SK-N-SH (cell line): ENCODE results near the gene PPEF1. TPM values are rescaled to one million over a fixed set of nuclear protein-coding genes. Genes with fewer than 3 reads are reported as not detected.
A peak's percentile ranks its signal among the peaks of the same experiment; 100 is the strongest.

Source experiments
- CTCF ChIA-PET: fragments of 300-600, 350-600 bp; formaldehyde crosslinking; extraction: SDS; loops from one replicate; lab custom pipeline; 2021; lab: Yijun Ruan, JAX
- POLR2A ChIA-PET: fragments of 350-600 bp; sonication (Branson Sonifier 250); formaldehyde crosslinking; extraction: SDS; loops from one replicate; lab custom pipeline; 2020; ENCODE audit warnings: antibody characterized with exemption, inconsistent platforms; lab: Yijun Ruan, JAX
- DNase-seq: peaks from one replicate; pipeline ENCODE4 v3.0.0; 2012
- H2AFZ ChIP-seq: fragments of 200-600 bp; sonication (generic); 2 replicates; pipeline ENCODE4 v1.8.1; 2016; ENCODE audit warnings: antibody characterized with exemption, mild to moderate bottlenecking, low read depth
- H3F3A ChIP-seq: fragments of 200-600 bp; sonication (generic); replicated peaks from 2 replicates; pipeline ENCODE3; 2016; ENCODE audit warnings: antibody characterized with exemption, mild to moderate bottlenecking; ENCODE audit not compliant: insufficient read depth
- H3K27ac ChIP-seq, 2 experiments: fragments of 200-500 bp in 1 of 2; fragments of 200-600 bp in 1 of 2; sonication (Bioruptor generic) in 1 of 2; sonication (generic), shearing (Covaris generic) in 1 of 2; 2 replicates each; pipeline versions ENCODE4 v1.5.1 to v1.6.1; 2014 to 2016; ENCODE audit warnings: low read depth in 2 of 2, inconsistent platforms in 1 of 2, low read length in 1 of 2, mild to moderate bottlenecking in 1 of 2, mixed read lengths in 1 of 2
- H3K27me3 ChIP-seq: fragments of 200-600 bp; sonication (generic), shearing (Covaris generic); 2 replicates; pipeline ENCODE4 v1.6.1; 2016; ENCODE audit warnings: mixed run types; ENCODE audit not compliant: insufficient read depth
- H3K36me3 ChIP-seq, 2 experiments: fragments of 200-500 bp in 1 of 2; fragments of 200-600 bp in 1 of 2; sonication (Bioruptor generic) in 1 of 2; sonication (generic) in 1 of 2; replicated peaks in 1 of 2; 2 replicates each; pipeline versions ENCODE3 to v1.5.1; 2014 to 2016; ENCODE audit warnings: low read length in 1 of 2, mild to moderate bottlenecking in 1 of 2; ENCODE audit not compliant: insufficient read depth in 2 of 2, control insufficient read depth in 1 of 2
- H3K4me1 ChIP-seq, 2 experiments: fragments of 200-500 bp in 1 of 2; fragments of 200-600 bp in 1 of 2; sonication (Bioruptor generic) in 1 of 2; sonication (generic), shearing (Covaris generic) in 1 of 2; 2 replicates each; pipeline versions ENCODE4 v1.5.1 to v1.6.1; 2014 to 2016; ENCODE audit warnings: low read depth in 1 of 2, low read length in 1 of 2, mixed run types in 1 of 2; ENCODE audit not compliant: insufficient read depth in 2 of 2, control insufficient read depth in 1 of 2
- H3K4me2 ChIP-seq: fragments of 200-600 bp; sonication (generic), shearing (Covaris generic); 2 replicates; pipeline ENCODE4 v1.6.1; 2017; ENCODE audit warnings: mixed run types
- H3K4me3 ChIP-seq, 2 experiments: fragments of 200-500 bp in 1 of 2; fragments of 200-600 bp in 1 of 2; sonication (Bioruptor generic) in 1 of 2; sonication (generic), shearing (Covaris generic) in 1 of 2; 2 replicates each; pipeline versions ENCODE4 v1.5.1 to v1.8.1; 2014 to 2016; ENCODE audit warnings: low read depth in 2 of 2, inconsistent platforms in 1 of 2, low read length in 1 of 2, mild to moderate bottlenecking in 1 of 2, mixed read lengths in 1 of 2, moderate library complexity in 1 of 2
- H3K79me2 ChIP-seq: fragments of 200-600 bp; sonication (generic); 2 replicates; pipeline ENCODE4 v1.8.1; 2017; ENCODE audit warnings: mild to moderate bottlenecking; ENCODE audit not compliant: insufficient read depth
- H3K9ac ChIP-seq: fragments of 200-600 bp; sonication (generic); 2 replicates; pipeline ENCODE4 v1.6.1; 2017; ENCODE audit warnings: mixed run types
- H3K9me2 ChIP-seq: fragments of 200-600 bp; sonication (generic); 2 replicates; pipeline ENCODE4 v1.6.1; 2017; ENCODE audit warnings: mixed run types
- H3K9me3 ChIP-seq: fragments of 200-600 bp; sonication (generic); 2 replicates; pipeline ENCODE4 v1.6.1; 2017; ENCODE audit warnings: mixed run types, mild to moderate bottlenecking, moderate library complexity
- H4K20me1 ChIP-seq: fragments of 200-600 bp; sonication (generic); 2 replicates; pipeline ENCODE4 v1.6.1; 2017; ENCODE audit warnings: mild to moderate bottlenecking, mixed run types; ENCODE audit not compliant: insufficient read depth
- CHD2 ChIP-seq: fragments of 150-350 bp; IDR thresholded peaks from 2 replicates; pipeline ENCODE4 v1.6.1; 2018; ENCODE audit warnings: low read length; ENCODE audit not compliant: partially characterized antibody
- CTCF ChIP-seq: fragments of 200-600 bp; sonication (generic); IDR thresholded peaks from 2 replicates; pipeline ENCODE4 v1.6.1; 2017; ENCODE audit warnings: antibody characterized with exemption, mild to moderate bottlenecking, moderate library complexity
- ELF1 ChIP-seq: IDR thresholded peaks from 2 replicates; pipeline ENCODE4 v1.4.0; 2012
- EZH2phosphoT487 ChIP-seq: fragments of 200-600 bp; sonication (generic); IDR thresholded peaks from 2 replicates; pipeline ENCODE4 v1.6.1; 2017; ENCODE audit warnings: low read depth, mixed run types, mild to moderate bottlenecking, antibody characterized with exemption, moderate library complexity, borderline replicate concordance
- FOSL2 ChIP-seq: IDR thresholded peaks from 2 replicates; pipeline ENCODE4 v1.4.0; 2012; ENCODE audit warnings: low read depth, mild to moderate bottlenecking, moderate library complexity, borderline replicate concordance
- FOXJ3 ChIP-seq: sonication (generic); formaldehyde crosslinking; IDR thresholded peaks from 2 replicates; pipeline ENCODE4 v1.5.1; 2020; ENCODE audit warnings: mild to moderate bottlenecking, missing genetic modification reagents
- GATA2 ChIP-seq: sonication (generic); formaldehyde crosslinking; IDR thresholded peaks from 2 replicates; pipeline ENCODE4 v1.5.0; 2020; ENCODE audit warnings: mild to moderate bottlenecking, missing genetic modification reagents
- IRF3 ChIP-seq: fragments of 150-350 bp; IDR thresholded peaks from 2 replicates; pipeline ENCODE4 v1.6.1; 2016; ENCODE audit warnings: mild to moderate bottlenecking, low read depth, low read length
- JUND ChIP-seq: IDR thresholded peaks from 2 replicates; pipeline ENCODE4 v1.4.0; 2012
- MAX ChIP-seq: IDR thresholded peaks from 2 replicates; pipeline ENCODE4 v1.4.0; 2012; ENCODE audit warnings: low read depth
- MEF2A ChIP-seq: IDR thresholded peaks from 2 replicates; pipeline ENCODE4 v1.4.0; 2012; ENCODE audit warnings: low read depth, borderline replicate concordance
- NFIC ChIP-seq: IDR thresholded peaks from 2 replicates; pipeline ENCODE4 v1.4.0; 2012; ENCODE audit warnings: borderline replicate concordance
- NRF1 ChIP-seq: IDR thresholded peaks from 2 replicates; pipeline ENCODE4 v1.6.1; 2012; ENCODE audit warnings: low read depth, mild to moderate bottlenecking, low read length
- PBX3 ChIP-seq: IDR thresholded peaks from 2 replicates; pipeline ENCODE4; 2012
- POLR2AphosphoS5 ChIP-seq: IDR thresholded peaks from 2 replicates; pipeline ENCODE4 v1.6.1; 2012; ENCODE audit warnings: low read depth, low read length
- RAD21 ChIP-seq: IDR thresholded peaks from 2 replicates; pipeline ENCODE4 v1.6.1; 2012; ENCODE audit warnings: mild to moderate bottlenecking, low read length
- REST ChIP-seq: IDR thresholded peaks from 2 replicates; pipeline ENCODE4 v1.6.1; 2012; ENCODE audit warnings: mild to moderate bottlenecking, low read depth, low read length, moderate library complexity
- RFX5 ChIP-seq: IDR thresholded peaks from 2 replicates; pipeline ENCODE4 v1.6.1; 2012; ENCODE audit warnings: mild to moderate bottlenecking, improper control_type of control experiment, low read length
- RXRA ChIP-seq: IDR thresholded peaks from 2 replicates; pipeline ENCODE4 v1.4.0; 2012; ENCODE audit warnings: low read depth, mild to moderate bottlenecking, borderline replicate concordance
- SMC3 ChIP-seq: IDR thresholded peaks from 2 replicates; pipeline ENCODE4 v1.6.1; 2012; ENCODE audit warnings: low read depth, low read length, improper control_type of control experiment
- TAF1 ChIP-seq: IDR thresholded peaks from 2 replicates; pipeline ENCODE4 v1.6.1; 2012; ENCODE audit warnings: low read depth, mild to moderate bottlenecking, low read length, moderate library complexity, borderline replicate concordance
- TCF12 ChIP-seq: IDR thresholded peaks from 2 replicates; pipeline ENCODE4 v1.4.0; 2012
- TEAD4 ChIP-seq: IDR thresholded peaks from 2 replicates; pipeline ENCODE4 v1.4.0; 2012; ENCODE audit warnings: mild to moderate bottlenecking, borderline replicate concordance; ENCODE audit not compliant: insufficient read depth
- USF1 ChIP-seq: IDR thresholded peaks from 2 replicates; pipeline ENCODE4 v1.4.0; 2012; ENCODE audit warnings: low read depth, borderline replicate concordance
- YY1 ChIP-seq: IDR thresholded peaks from 2 replicates; pipeline ENCODE4 v1.4.0; 2012; ENCODE audit warnings: low read depth, mild to moderate bottlenecking
- WGBS: methylation state at CpG from one replicate; pipeline ENCODE4 v1.1.6; 2017; ENCODE audit warnings: low lambda C conversion rate; 5-methylcytosine and 5-hydroxymethylcytosine counted together
- polyA plus RNA-seq, 3 experiments: library from polyadenylated mRNA; depleted of rRNA; stranded (reverse); fragments of >200 nt; gene quantifications; 2 replicates each; pipeline ENCODE4 v1.2.3, GENCODE V29; 2012

PPEF1 gene
- polyA plus RNA-seq, 1 of the 3 experiments (the other 2 are of a cell fraction): 0.16 TPM

GRCh38 chrX:18702362-18703195, 4.9 kb upstream of the PPEF1 start:
- Histone ChIP-seq H3K4me2 (peak overlapping the region; percentile 58), H4K20me1 (no peaks in the 10 kb centered on the region), H3K9me2 (no peaks in the 10 kb centered on the region), H3K4me3 (no peak overlapping the region), H3K9ac (no peak overlapping the region), H3K36me3 (no peaks in the 10 kb centered on the region), H3K79me2 (no peaks in the 10 kb centered on the region), H2AFZ (no peak overlapping the region), H3K4me1 (peaks cover 0 to 14% of the 10 kb centered on the region in 2 experiments; a peak in 2 of 4 replicates), H3F3A (no peaks in the 10 kb centered on the region), H3K27ac (peak overlapping the region; percentile 48 to 65; a peak in 3 of 4 replicates), H3K9me3 (no peaks in the 10 kb centered on the region), H3K27me3 (no peaks in the 10 kb centered on the region; the same call in 1 of the 2 replicates)
- 25% methylated on average over 12 of the region's 12 CpGs for WGBS
- ChIA-PET CTCF (interaction anchor here (1.0 to 1.1 kb wide), 3 partner anchors 14 to 67 kb away, joined by 3 read pairs; no protein-coding TSS in a partner anchor), POLR2A (no interaction called here)
- no peak for DNase-seq
- TF ChIP-seq NFIC: peak; percentile 67; the same call in 1 of the 2 replicates
- TF ChIP-seq FOXJ3: no peak
- no peak for TF ChIP-seq RXRA
- TF ChIP-seq PBX3: peak; percentile 81
- TF ChIP-seq CTCF: no peak
- TF ChIP-seq NRF1: no peak
- TF ChIP-seq GATA2 (CRISPR knock-in tag): no peak
- TF ChIP-seq FOSL2: peak; percentile 67; the same call in 1 of the 2 replicates
- TF ChIP-seq RAD21: no peak
- TF ChIP-seq POLR2AphosphoS5: no peak; the same call in 1 of the 2 replicates
- TF ChIP-seq CHD2: no peak
- no peak for TF ChIP-seq ELF1
- no peak for TF ChIP-seq SMC3
- TF ChIP-seq TAF1: no peak
- TF ChIP-seq YY1: no peak
- peak; percentile 35; the same call in 1 of the 2 replicates for TF ChIP-seq TCF12
- no peak for TF ChIP-seq IRF3
- no peak for TF ChIP-seq MEF2A
- TF ChIP-seq USF1: no peak
- no peak for TF ChIP-seq MAX
- peak; percentile 75 for TF ChIP-seq JUND
- TF ChIP-seq TEAD4: no peak
- TF ChIP-seq EZH2phosphoT487: no peak
- no peak for TF ChIP-seq RFX5
- TF ChIP-seq REST: no peak
